H1 (cell line): ENCODE measurements around the gene TCN2. TPM values are rescaled to one million over a fixed set of nuclear protein-coding genes. Genes with fewer than 3 reads are reported as not detected.

ENCODE experiments used
- CTCF ChIA-PET: fragments of 300-600 bp; sonication (Branson Sonifier 250); formaldehyde crosslinking; loops from one replicate; lab custom pipeline; 2021; ENCODE audit not compliant: partially characterized antibody; lab: Charles Lee
- POLR2A ChIA-PET: fragments of 300-600 bp; sonication (Branson Sonifier 250); formaldehyde crosslinking; loops from one replicate; lab custom pipeline; 2021; ENCODE audit warnings: inconsistent platforms; ENCODE audit not compliant: partially characterized antibody; lab: Charles Lee
- DNase-seq, 2 experiments: peaks; one replicate each; pipeline versions ENCODE4 v3.0.0 to v3.0.0-alpha.2; 2010 to 2022; ENCODE audit warnings: low spot score in 2 of 2, low read depth in 1 of 2, mixed read lengths in 1 of 2
- FAIRE-seq: peaks from 2 replicates; lab custom pipeline; 2011; peaks lifted over from hg19 to GRCh38; lab: Jason Lieb, UNC
- H2AFZ ChIP-seq: 2 replicates; pipeline ENCODE4 v1.8.1; 2012; ENCODE audit warnings: low read length, inconsistent platforms
- H2AK5ac ChIP-seq: 2 replicates; pipeline ENCODE4 v1.6.1; 2013; ENCODE audit warnings: low read depth, low read length
- H2BK120ac ChIP-seq: replicated peaks from 2 replicates; pipeline ENCODE3; 2013; ENCODE audit warnings: low read depth, low read length, inconsistent platforms
- H2BK12ac ChIP-seq: 2 replicates; pipeline ENCODE4 v1.6.1; 2013; ENCODE audit warnings: low read depth, low read length
- H2BK15ac ChIP-seq: 2 replicates; pipeline ENCODE4 v1.6.1; 2013; ENCODE audit warnings: low read length
- H2BK20ac ChIP-seq: 2 replicates; pipeline ENCODE4 v1.6.1; 2013; ENCODE audit warnings: low read length
- H2BK5ac ChIP-seq: 2 replicates; pipeline ENCODE4 v1.6.1; 2013; ENCODE audit warnings: low read depth, low read length
- H3K14ac ChIP-seq: 2 replicates; pipeline ENCODE4 v1.6.1; 2013; ENCODE audit warnings: inconsistent platforms; ENCODE audit not compliant: insufficient read length
- H3K18ac ChIP-seq: 2 replicates; pipeline ENCODE4 v1.6.1; 2013; ENCODE audit warnings: low read length; ENCODE audit errors: extremely low read depth
- H3K23ac ChIP-seq: 2 replicates; pipeline ENCODE4 v1.6.1; 2013; ENCODE audit warnings: inconsistent platforms; ENCODE audit not compliant: insufficient read length
- H3K23me2 ChIP-seq: 2 replicates; pipeline ENCODE4 v1.6.1; 2013; ENCODE audit warnings: low read depth, low read length
- H3K27ac ChIP-seq: 2 replicates; pipeline ENCODE4 v1.6.1; 2011; ENCODE audit warnings: low read depth, low read length, inconsistent platforms
- H3K27me3 ChIP-seq, 4 experiments: replicated peaks in 1 of 4; 1 replicate in 1 of 4; 2 replicates in 3 of 4; pipeline versions ENCODE4 v1.6.1 to v1.8.1; 2011 to 2013; ENCODE audit warnings: low read length in 3 of 4, mild to moderate bottlenecking in 3 of 4, inconsistent platforms in 2 of 4, mixed read lengths in 2 of 4, moderate library complexity in 1 of 4; ENCODE audit not compliant: control insufficient read depth in 3 of 4, insufficient read depth in 3 of 4; ENCODE audit errors: extremely low read depth in 1 of 4
- H3K36me3 ChIP-seq, 4 experiments: 2 replicates each; pipeline versions ENCODE4 v1.6.1 to v1.8.1; 2011 to 2013; ENCODE audit warnings: mild to moderate bottlenecking in 4 of 4, low read length in 3 of 4, moderate library complexity in 2 of 4, control low read depth in 1 of 4, inconsistent platforms in 1 of 4; ENCODE audit not compliant: insufficient read depth in 4 of 4, control insufficient read depth in 2 of 4
- H3K4ac ChIP-seq: replicated peaks from 2 replicates; pipeline ENCODE3; 2013; ENCODE audit warnings: low read length, low read depth, mixed read lengths, inconsistent platforms; ENCODE audit not compliant: insufficient read length
- H3K4me1 ChIP-seq, 4 experiments: replicated peaks in 1 of 4; 1 replicate in 1 of 4; 2 replicates in 3 of 4; pipeline versions ENCODE4 v1.6.1 to v1.8.1; 2011 to 2013; ENCODE audit warnings: low read length in 3 of 4, inconsistent platforms in 2 of 4, mixed read lengths in 1 of 4; ENCODE audit not compliant: insufficient read depth in 4 of 4, control insufficient read depth in 3 of 4
- H3K4me2 ChIP-seq, 2 experiments: 2 replicates each; pipeline versions ENCODE4 v1.6.1 to v1.8.1; 2011 to 2013; ENCODE audit warnings: low read depth in 2 of 2, low read length in 2 of 2, control low read depth in 1 of 2, inconsistent platforms in 1 of 2, mild to moderate bottlenecking in 1 of 2; ENCODE audit not compliant: insufficient read depth in 1 of 2
- H3K4me3 ChIP-seq, 4 experiments: fragments of 200-600, 300-600 bp in 1 of 4; sonication (generic), shearing (Covaris generic), sonication (Bioruptor Twin) in 1 of 4; 2 replicates each; pipeline versions ENCODE4 v1.5.1 to v1.8.1; 2011 to 2016; ENCODE audit warnings: low read length in 4 of 4, low read depth in 3 of 4, control low read depth in 2 of 4, inconsistent platforms in 2 of 4, mild to moderate bottlenecking in 2 of 4, mixed read lengths in 1 of 4, moderate library complexity in 1 of 4; ENCODE audit not compliant: insufficient read depth in 2 of 4; ENCODE audit errors: extremely low read depth in 1 of 4
- H3K56ac ChIP-seq: replicated peaks from 2 replicates; pipeline ENCODE3; 2013; ENCODE audit warnings: low read depth, mild to moderate bottlenecking, mixed read lengths, low read length, inconsistent platforms; ENCODE audit not compliant: insufficient read length
- H3K79me1 ChIP-seq: 2 replicates; pipeline ENCODE4 v1.6.1; 2013; ENCODE audit warnings: low read depth, low read length, control low read depth
- H3K79me2 ChIP-seq, 2 experiments: 2 replicates each; pipeline versions ENCODE4 v1.6.1 to v1.8.1; 2012 to 2013; ENCODE audit warnings: low read length in 2 of 2, mild to moderate bottlenecking in 2 of 2, inconsistent platforms in 1 of 2; ENCODE audit not compliant: insufficient read depth in 2 of 2, control insufficient read depth in 1 of 2
- H3K9ac ChIP-seq, 4 experiments: replicated peaks in 1 of 4; 1 replicate in 1 of 4; 2 replicates in 3 of 4; pipeline versions ENCODE4 v1.6.1 to v1.8.1; 2011 to 2013; ENCODE audit warnings: low read depth in 3 of 4, low read length in 3 of 4, control low read depth in 2 of 4, mild to moderate bottlenecking in 2 of 4, moderate library complexity in 2 of 4, inconsistent platforms in 1 of 4; ENCODE audit errors: extremely low read depth in 1 of 4
- H3K9me3 ChIP-seq, 2 experiments: 2 replicates each; pipeline versions ENCODE4 v1.6.1 to v1.8.1; 2012 to 2013; ENCODE audit warnings: mild to moderate bottlenecking in 2 of 2, moderate library complexity in 2 of 2, control low read depth in 1 of 2, inconsistent platforms in 1 of 2, low read depth in 1 of 2, low read length in 1 of 2, mixed read lengths in 1 of 2; ENCODE audit not compliant: insufficient read depth in 2 of 2
- H4K20me1 ChIP-seq, 2 experiments: replicated peaks in 1 of 2; 2 replicates each; pipeline versions ENCODE3 to v1.8.1; 2011 to 2013; ENCODE audit warnings: inconsistent platforms in 2 of 2, low read length in 2 of 2, mild to moderate bottlenecking in 1 of 2; ENCODE audit not compliant: insufficient read depth in 2 of 2, control insufficient read depth in 1 of 2
- H4K5ac ChIP-seq: 2 replicates; pipeline ENCODE4 v1.6.1; 2013; ENCODE audit warnings: low read length, low read depth, mixed read lengths, inconsistent platforms; ENCODE audit not compliant: insufficient read length
- H4K8ac ChIP-seq: 2 replicates; pipeline ENCODE4 v1.8.0; 2013; ENCODE audit warnings: mild to moderate bottlenecking, moderate library complexity, low read length, inconsistent platforms; ENCODE audit not compliant: insufficient read depth; ENCODE audit errors: extremely low read depth
- H4K91ac ChIP-seq: replicated peaks from 2 replicates; pipeline ENCODE3; 2013; ENCODE audit warnings: low read length, mixed read lengths, inconsistent platforms; ENCODE audit not compliant: insufficient read length
- CEBPB ChIP-seq: IDR thresholded peaks from 2 replicates; pipeline ENCODE4 v1.6.1; 2012; ENCODE audit warnings: low read depth, low read length
- EZH2 ChIP-seq: fragments of 200-600 bp; sonication (generic); IDR thresholded peaks from 2 replicates; pipeline ENCODE4 v1.7.1; 2012; ENCODE audit warnings: low read depth, mild to moderate bottlenecking, moderate library complexity, low read length, inconsistent platforms; ENCODE audit not compliant: severe bottlenecking
- KDM4A ChIP-seq: IDR thresholded peaks from one replicate; pipeline ENCODE4 v1.7.1; 2012; ENCODE audit warnings: low read depth, mild to moderate bottlenecking, moderate library complexity, low read length, inconsistent platforms; ENCODE audit not compliant: severe bottlenecking
- RFX5 ChIP-seq: IDR thresholded peaks from 2 replicates; pipeline ENCODE4 v1.6.1; 2011; ENCODE audit warnings: low read depth, low read length, improper control_type of control experiment, borderline replicate concordance
- SRF ChIP-seq: IDR thresholded peaks from 2 replicates; pipeline ENCODE4 v1.6.1; 2011; ENCODE audit warnings: mild to moderate bottlenecking, low read depth, low read length, moderate library complexity
- WGBS, 2 experiments: shearing (Covaris generic) in 1 of 2; methylation state at CpG; one replicate each; pipeline versions ENCODE4 v1.1.6 to v1.1.7; 2013 to 2015; ENCODE audit warnings: low lambda C conversion rate in 2 of 2, mixed read lengths in 2 of 2, inconsistent platforms in 1 of 2, low coverage in 1 of 2, missing lambda C conversion rate in 1 of 2; ENCODE audit not compliant: insufficient replicate concordance in 2 of 2, insufficient coverage in 1 of 2, insufficient read length in 1 of 2; ENCODE audit errors: extremely low coverage in 1 of 2, missing lambda C conversion rate in 1 of 2; 5-methylcytosine and 5-hydroxymethylcytosine counted together
- polyA plus RNA-seq, 7 experiments: library from polyadenylated mRNA; depleted of rRNA in 3 of 7; stranded (reverse) in 5 of 7; unstranded in 2 of 7; fragments of >200 nt in 5 of 7; fragments of 200-250 nt in 2 of 7; gene quantifications; 1 replicate in 5 of 7; 2 replicates in 1 of 7; 4 replicates in 1 of 7; pipeline versions ENCODE4 v1.2.1 to v1.2.3, GENCODE V29; 2011 to 2013; ENCODE audit warnings: missing spikeins in 2 of 7, mixed read lengths in 2 of 7
- total RNA-seq: library from RNA; stranded (reverse); fragmentation: NEBNext Ultra II Directional; extraction: Animal tissue kit (Norgen Biotek cat#: 25700); gene quantifications from 2 replicates; pipeline ENCODE4 v1.2.1, GENCODE V29; 2021

Gene TCN2
- total and polyA plus RNA-seq, 2 of the 8 experiments (the other 6 are each of a cell fraction or from before 2014, with no cell fraction given), result 30.0 to 87.8 TPM

DNA sequence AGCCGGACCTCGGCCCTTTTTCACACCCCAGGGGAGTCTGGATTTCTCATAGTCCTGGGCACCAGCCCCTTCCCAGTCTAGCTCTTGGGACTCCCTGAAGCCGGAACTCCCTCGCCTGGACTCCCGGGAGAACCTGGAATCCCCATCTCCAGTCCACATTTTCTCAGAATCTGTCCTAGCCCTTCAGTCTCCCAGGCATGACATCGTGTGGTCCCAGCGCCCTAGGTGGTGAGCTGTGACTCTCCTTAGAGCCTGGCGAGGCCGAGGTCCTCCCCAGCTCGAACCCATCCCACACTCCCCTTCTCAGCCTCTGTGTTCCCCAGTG lies 61.4 kb downstream of the TCN2 start:
- H2BK12ac ChIP-seq, result 0 out of 2 replicates have a peak overlapping the region, but pooled peaks have one; percentile 12
- no peak overlapping the region for H2BK120ac ChIP-seq
- H4K5ac ChIP-seq, result no peak overlapping the region
- H3K14ac ChIP-seq, result no peak overlapping the region
- peaks cover 0 to 13% (median 8%) of the 10 kb centered on the region in 4 experiments; a peak in 5 of 7 replicates for H3K27me3 ChIP-seq
- no peak overlapping the region for H4K91ac ChIP-seq
- H3K23ac ChIP-seq, result no peak overlapping the region
- peaks cover 16% of the 10 kb centered on the region; the same call in 1 of the 2 replicates for H3K23me2 ChIP-seq
- H4K20me1 ChIP-seq, result no peaks in the 10 kb centered on the region
- no peak overlapping the region for H4K8ac ChIP-seq
- 26% methylated on average over 10 of the region's 10 CpGs; no CpG with 5 or more reads in 1 of the 2 experiments for WGBS, 2 experiments
- POLR2A ChIA-PET, result interaction anchor here (1.1 to 1.8 kb wide), 5 partner anchors 10 to 75 kb away, joined by 3 to 8 read pairs (median 4); partner anchors contain the start of genes OSBP2 and TCN2
- H3K4me2 ChIP-seq, result peak overlapping the region; percentile 90 to 94
- no peak overlapping the region for H3K27ac ChIP-seq
- no peak for TF ChIP-seq SRF
- TF ChIP-seq KDM4A, result peak; percentile 4
- no peak for TF ChIP-seq RFX5
- TF ChIP-seq CEBPB, result no peak
- TF ChIP-seq EZH2, result no peak
- TF ChIP-seq, all 59 proteins: peak for 1
- Histone ChIP-seq H3K36me3 (no peaks in the 10 kb centered on the region), H3K79me1 (no peaks in the 10 kb centered on the region), H2BK5ac (peak overlapping the region; percentile 60; the same call in 1 of the 2 replicates), H3K18ac (no peak overlapping the region), H2AK5ac (no peak overlapping the region), H3K9me3 (no peaks in the 10 kb centered on the region), H3K4ac (no peak overlapping the region), H3K79me2 (no peaks in the 10 kb centered on the region), H3K9ac (peak overlapping the region in 3 of 4 experiments; percentile 16 to 74 (median 67); a peak in 5 of 7 replicates), H3K4me3 (peak overlapping the region; percentile 62 to 87 (median 76)), H2AFZ (peak overlapping the region; percentile 97), H3K4me1 (peaks cover 0 to 2% (median under 1%) of the 10 kb centered on the region in 4 experiments; a peak in 4 of 7 replicates), H3K56ac (no peak overlapping the region), H2BK20ac (no peak overlapping the region), H2BK15ac (no peak overlapping the region)
- CTCF ChIA-PET, result interaction anchor here (0.6 to 4.7 kb wide), 9 partner anchors 10 to 705 kb away, joined by 3 to 26 read pairs (median 5); partner anchors contain the start of gene SLC35E4
- FAIRE-seq (no peak), DNase-seq (no peak)
